Activated gamma-delta T cell (primary cell): Measurements from ENCODE around the gene DCTN1.
"Not testable (repeated sequence)": the region's sequence is repeated elsewhere in the genome, so short reads cannot be mapped to it uniquely, and the experiment has no call there.

ENCODE experiments used
- DNase-seq: peaks from one replicate; lab custom pipeline; 2025; lab: John Stamatoyannopoulos, UW

Gene DCTN1

DNA sequence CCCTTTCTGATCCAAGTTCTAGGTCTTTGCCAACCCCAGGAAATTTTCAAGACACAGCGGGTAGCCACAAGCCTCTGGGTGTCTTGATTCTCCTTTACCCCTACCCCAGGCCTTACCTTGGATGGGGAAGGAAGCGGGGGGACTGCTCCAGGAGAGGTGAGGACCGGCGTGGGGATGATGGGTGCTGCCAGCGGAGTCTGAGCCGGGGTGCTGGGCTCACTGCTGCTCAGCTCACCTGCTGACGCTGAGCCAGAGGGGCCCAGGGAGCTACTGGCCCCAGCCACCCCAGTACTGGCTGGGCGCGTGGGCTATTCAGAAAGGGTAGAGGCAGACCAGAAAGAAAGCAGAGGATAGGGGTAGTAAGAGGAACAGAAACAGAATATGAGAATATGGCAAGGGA, 8.7 kb downstream of the DCTN1 start:
- DNase-seq: no peak

- DNase-seq: no peak
These were observed 10.1 kb downstream of the DCTN1 start for GRCh38 chr2:74369976-74370375.

DNA sequence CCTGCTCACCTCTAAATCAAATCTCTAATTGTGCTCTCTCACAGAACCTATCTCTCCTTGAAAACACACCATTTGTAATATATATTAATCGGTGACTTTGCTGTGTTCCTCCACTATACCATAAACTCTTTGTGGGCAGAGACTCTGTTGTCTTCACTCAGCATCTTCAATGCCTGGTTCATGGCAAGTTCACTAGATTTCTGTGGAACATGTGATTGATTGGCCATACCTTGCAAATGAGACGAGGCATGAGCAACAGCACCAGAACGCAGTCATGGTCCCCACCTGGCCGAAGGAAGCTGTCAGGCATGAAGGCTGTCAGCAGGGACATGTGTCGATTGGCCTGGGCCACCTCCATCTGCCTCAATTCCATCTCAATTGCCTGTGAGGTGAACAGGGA, 11.6 kb downstream of the DCTN1 start:
- no peak for DNase-seq

- DNase-seq: no peak
These were observed 12.3 kb downstream of the DCTN1 start for GRCh38 chr2:74367789-74368188.

DNA sequence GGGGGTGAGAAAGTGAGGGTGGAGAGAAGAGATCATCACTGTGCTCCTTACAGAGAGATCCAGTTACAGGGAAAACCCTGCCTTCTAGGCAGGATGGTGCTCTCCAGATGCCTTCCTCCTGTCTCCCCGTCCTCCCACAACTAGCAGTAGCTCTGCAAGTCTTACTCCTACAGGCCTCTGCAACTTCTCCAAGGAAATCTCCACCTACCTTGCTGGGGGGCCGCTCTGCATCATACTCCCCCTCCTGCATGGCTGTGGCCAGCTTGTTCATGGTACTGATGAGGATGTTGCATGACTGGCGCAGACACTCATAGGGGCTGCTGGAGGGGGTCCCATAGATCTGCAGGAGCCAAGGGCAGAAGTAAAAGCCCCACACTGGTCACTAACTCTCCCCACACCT, 14.1 kb downstream of the DCTN1 start:
- DNase-seq: no peak

DNA sequence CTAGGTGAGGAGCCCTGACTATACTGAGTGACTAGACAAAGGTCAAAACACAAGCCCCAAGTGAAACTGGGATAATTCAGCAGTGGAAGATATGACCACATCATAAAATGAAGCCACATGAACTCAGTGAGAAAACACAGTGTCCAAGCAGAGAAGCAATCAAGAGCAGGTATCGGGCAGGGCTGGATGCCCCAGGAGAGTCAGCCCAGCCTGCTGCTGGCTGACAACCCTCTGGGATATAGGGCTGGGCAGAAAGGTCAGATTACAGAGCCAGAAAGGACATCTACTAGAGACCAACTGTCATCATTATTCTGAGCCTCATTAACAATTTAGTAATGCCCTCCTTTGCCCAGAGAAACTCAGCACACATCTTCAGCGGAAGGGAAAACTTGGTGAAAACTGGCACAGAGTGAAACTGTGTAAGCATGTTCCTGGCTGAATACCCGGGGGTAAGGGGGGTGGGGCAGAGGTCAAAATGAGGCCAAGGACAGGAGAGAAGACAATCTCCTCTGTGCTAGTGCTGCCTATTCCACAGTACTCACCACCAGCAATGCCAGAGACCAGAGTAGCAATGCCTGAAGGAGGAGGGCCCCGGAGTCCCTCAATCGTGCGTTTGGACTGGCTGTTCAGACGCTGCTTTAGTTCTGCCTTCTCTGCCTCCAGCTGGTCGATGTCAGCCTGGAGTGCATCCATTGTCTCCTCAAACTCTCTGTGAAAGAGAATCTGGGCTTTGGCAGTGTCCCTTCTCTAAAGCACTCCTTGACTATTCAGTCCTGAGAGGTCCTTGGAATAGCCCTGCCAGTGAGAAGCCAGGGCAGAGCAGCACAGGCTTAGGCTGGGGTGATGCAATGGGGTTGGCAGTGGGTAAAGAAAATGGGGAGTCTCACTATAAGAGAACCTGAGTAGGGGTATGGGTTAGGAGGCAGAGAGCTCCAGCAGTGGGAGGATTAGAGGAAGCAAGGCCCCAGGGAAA, 15.3 kb downstream of the DCTN1 start:
- DNase-seq: no peak

DNA sequence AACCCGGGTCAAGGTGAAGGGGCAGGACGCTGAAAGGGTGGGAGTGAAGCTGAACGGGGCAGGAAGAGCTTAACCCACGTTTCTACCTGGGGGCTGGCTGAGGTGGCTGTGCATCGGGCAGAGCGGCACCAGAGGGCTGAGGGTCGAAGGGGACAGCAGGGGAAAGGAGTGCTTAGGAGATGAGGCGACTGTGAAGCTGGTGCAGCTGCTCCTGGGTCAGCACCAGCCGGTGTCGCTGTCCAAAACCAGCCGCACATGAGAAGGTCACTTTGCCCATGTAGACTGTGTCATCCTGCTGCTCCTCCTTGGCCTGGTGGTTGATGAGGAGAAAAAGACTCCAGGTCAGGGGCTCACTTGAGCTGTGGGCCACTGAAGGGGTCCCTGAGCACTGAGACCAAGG, 18.8 kb downstream of the DCTN1 start:
- no peak for DNase-seq

GRCh38 chr2:74357627-74358026, 22.5 kb downstream of the DCTN1 start:
- no peak for DNase-seq

DNA sequence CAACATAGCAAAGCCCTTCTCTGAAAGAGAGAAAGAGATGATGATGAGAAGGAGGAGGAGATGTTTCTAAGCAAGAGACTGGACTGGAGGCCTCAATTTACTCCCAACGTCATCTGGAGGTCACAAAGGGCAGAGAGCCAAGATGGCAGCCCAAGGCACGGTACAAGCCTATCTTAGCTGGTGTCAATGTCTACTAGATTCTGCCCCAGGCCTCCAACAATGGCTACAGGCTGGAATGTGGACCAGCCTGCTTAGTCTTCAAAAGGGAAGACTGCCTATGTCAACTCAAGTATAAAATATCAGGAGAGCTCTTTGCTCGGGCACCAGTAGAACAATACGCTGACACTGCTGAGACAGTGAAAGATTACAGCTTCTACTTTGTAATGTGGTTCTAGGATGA, 30.2 kb downstream of the DCTN1 start:
- no peak for DNase-seq

DNA sequence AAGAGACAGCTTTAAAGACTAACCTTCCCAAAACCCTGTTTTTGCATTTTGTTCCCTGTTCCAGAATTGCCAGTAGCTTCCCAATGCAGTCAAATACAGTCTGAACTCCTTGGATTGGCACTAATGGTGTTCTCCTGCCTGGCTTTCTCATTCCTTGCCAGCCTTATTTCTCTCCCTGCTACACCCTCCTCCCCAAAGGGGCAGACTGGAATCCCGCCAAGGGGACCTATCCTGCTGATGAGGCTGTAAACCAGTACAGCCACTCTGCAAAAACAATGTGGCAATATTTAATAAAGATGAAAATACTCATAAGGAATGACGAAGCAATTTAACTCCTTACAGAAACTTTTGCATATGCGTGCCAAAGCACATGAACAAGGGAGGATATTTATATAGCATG, 32.4 kb downstream of the DCTN1 start:
- no peak for DNase-seq

DNA sequence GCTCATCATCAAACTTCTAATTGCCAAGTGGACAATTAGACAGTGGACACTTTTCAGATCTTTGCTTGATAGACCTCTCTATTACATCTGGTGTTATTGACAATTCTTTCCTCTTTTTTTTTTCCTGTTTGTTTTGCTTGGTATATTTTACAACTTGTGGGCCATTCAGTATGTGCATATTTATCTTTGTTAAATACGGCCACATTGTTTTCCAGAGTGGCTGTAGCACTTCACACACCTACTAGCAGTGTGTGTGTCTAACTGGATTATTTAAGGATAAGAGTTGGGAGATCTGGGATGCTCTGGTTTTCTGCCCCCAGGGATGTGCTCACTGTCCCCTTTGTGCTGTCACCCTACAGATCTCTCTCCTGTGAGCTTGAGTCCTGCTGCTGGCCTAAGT, 32.8 kb downstream of the DCTN1 start:
- no peak for DNase-seq

GRCh38 chr2:74345272-74345943, 34.7 kb downstream of the DCTN1 start:
- no peak for DNase-seq

- DNase-seq: no peak
These were observed 36.8 kb downstream of the DCTN1 start, which contains the start of gene SLC4A5 for GRCh38 chr2:74343316-74343715. TSS of gene SLC4A5 (minus strand) at chr2:74343416. CDS start at chr2:74315023, 28,393 bp downstream.

DNA sequence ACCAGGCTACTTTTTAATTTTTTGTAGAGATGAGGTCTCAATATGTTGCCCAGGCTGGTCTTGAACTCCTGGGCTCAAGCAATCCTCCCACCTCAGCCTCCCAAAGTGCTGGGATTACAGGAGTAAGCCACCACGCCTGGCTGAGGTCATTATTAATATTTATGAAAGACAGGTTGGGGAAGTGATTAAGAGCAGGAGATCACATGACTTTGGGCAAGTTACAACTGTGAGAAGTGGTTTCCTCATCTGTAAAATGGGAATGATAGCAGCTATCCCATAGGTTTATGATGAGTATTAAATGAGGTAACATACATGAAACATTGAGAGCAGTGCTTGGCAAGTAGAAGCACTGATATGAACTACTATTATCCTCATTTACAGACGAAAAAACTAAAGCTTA, 43.9 kb downstream of the DCTN1 start:
- DNase-seq: not testable (repeated sequence)

DNA sequence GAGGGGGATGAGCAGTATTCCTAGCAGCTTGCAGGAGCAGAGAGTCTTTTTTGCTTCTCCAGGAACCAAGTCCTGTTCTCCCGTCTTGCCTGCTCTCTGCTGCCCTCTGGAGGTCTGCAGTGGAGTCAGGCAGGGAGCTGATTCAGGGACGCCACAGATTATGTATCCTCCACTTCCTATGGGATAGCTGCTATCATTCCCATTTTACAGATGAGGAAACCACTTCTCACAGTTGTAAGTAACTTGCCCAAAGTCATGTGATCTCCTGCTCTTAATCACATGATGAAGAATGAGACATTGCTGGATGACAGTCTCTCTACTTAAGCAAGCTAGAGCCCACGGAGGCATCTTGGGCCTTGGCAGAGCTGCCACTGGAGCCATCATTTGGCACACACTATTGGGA, 45.2 kb downstream of the DCTN1 start:
- no peak for DNase-seq

DNA sequence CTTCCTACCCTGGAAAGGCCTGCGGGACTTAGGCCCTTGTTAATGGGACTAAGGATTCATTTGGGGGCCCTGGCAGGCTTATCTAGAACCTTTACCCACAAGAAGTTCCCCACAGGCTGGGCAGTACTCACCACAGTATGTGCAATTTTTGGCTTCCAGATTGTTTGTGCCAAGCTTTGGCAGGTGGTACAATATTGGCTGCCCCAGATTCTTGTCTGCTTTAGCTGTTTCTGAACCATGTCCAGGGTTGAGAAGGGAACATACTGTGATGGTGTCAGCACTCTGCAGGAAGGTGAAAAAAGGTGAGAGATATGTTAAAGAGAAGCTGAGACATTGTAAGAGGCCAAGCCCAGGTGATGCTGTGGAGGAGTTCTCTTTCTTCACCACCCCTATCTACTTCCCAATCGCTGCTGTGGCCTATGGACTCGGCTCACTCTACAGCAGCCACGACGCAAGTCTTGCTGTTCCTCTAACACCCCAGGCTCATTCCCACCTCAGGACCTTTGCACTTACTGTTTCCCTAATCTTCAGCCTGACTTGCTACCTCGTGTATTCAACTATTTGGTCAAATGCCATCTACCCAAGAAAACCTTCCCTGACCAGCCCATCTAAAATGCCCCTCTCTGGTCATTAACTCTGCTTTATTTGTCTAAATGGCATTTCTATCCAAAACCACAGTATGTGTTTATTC, 46.1 kb downstream of the DCTN1 start:
- DNase-seq: no peak

- DNase-seq: no peak
These were observed 46.9 kb downstream of the DCTN1 start for GRCh38 chr2:74333175-74333574.

- DNase-seq: no peak
These were observed 47.4 kb downstream of the DCTN1 start for GRCh38 chr2:74332550-74333174.

DNA sequence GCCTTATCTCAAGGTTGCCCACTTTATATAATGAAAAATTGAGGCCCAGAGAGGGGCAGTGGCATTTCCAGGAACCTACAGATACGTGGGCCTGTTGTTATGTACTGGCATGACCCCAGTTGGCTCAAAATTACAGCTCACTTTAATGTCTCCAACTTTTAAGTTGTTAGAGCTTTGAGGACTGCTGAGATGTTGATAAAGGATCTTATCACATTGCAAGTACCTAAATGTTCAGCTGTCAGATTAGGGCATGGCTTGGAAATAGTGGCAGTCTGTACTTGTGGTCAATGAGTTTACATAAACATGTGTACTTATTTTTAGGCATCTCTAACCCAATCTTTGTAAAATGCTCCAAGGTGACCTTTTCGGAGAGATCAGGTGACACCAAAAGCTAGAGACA, 51.5 kb downstream of the DCTN1 start:
- no peak for DNase-seq

DNA sequence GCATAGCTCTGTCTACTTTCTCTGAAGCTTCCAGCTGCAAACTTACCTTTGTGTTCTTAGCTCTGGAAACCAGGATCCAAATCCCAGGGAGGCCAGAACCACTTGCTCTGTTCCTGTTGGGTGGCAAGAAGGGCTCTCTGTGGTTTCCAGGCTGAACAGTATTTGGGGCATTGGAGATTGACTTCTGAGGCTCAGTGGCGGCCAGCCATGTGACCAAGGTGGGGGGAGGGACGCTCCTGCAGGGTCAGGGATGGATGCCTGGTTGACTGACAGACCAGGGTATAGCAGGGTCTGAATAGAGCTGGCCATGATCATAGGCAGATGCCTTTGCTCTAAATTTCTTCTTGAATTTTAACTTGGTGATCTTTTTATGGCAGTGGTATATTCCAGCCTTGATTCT, 52.0 kb downstream of the DCTN1 start:
- DNase-seq: no peak

DNA sequence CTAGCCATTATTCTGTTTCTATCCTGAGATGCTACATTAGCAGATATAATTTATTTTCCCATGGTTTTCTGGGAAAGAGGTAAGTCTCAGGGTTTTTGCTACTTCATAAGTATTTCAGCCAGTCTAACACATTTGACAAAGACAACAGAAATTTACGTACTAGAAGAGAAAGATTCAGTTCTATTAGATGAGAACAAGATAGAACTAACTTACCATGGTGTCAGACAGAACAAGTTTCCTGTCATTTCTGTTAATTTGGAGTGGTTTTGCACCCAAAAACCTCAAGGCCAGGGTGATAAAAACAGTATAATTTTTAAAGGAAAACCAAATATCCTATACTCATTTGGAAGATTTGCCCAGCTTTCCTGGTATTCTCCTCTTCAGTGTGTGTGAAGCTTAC, 52.5 kb downstream of the DCTN1 start:
- no peak for DNase-seq

DNA sequence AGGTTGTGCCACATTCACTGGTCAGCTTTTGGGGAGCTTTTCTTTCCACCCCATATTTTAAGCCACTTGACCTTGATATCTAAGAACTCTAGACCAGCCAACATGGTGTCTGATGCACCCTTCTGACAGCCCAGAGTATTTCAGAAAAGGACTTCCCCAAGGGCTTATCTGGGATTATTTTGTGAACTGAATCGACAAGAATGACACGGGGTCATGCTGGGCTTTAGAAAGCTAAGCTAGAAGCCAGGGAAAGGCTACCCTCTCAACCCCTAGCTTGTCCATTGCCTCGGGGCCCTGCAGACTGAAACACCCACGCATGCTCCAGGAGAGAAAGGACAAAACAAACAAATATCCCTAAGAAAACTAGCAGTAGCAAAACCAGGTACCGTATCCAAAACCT, 52.9 kb downstream of the DCTN1 start:
- no peak for DNase-seq
